GM12878 (cell line): Measurements from ENCODE around the gene RADIL. TPM values are rescaled to one million over a fixed set of nuclear protein-coding genes. Genes with fewer than 3 reads are reported as not detected.

Experiments used
- ATAC-seq: fragments of 200-7000 bp; cut with Tn5 transposase; 3 replicates; pipeline ENCODE4 v1.9.1; 2020; ENCODE audit warnings: mild to moderate bottlenecking, moderate library complexity
- BruUV-seq: library from RNA; stranded (reverse); fragments of 400-500 nt; replicated peaks from 2 replicates; lab custom pipeline; 2021; lab: Mats Ljungman, UMichigan
- CTCF ChIA-PET: fragments of 300-600 bp; sonication (Branson Sonifier 250); formaldehyde crosslinking; extraction: SDS; loops from one replicate; lab custom pipeline; 2021; ENCODE audit warnings: inconsistent platforms; lab: Yijun Ruan, JAX
- POLR2A ChIA-PET: fragments of 350-600 bp; formaldehyde crosslinking; extraction: SDS; loops from one replicate; lab custom pipeline; 2021; ENCODE audit warnings: inconsistent platforms; lab: Charles Lee
- RAD21 ChIA-PET: fragments of 300-600 bp; sonication (Branson Sonifier 250); formaldehyde crosslinking; loops from one replicate; lab custom pipeline; 2023; ENCODE audit warnings: antibody characterized with exemption; ENCODE audit not compliant: unreplicated experiment; lab: Charles Lee
- SMC1A ChIA-PET: fragments of 300-600 bp; sonication (Branson Sonifier 250); formaldehyde crosslinking; loops from one replicate; lab custom pipeline; 2023; ENCODE audit not compliant: unreplicated experiment, uncharacterized antibody; lab: Charles Lee
- DNase-seq: peaks from one replicate; pipeline ENCODE4 v3.0.0-alpha.2; 2011; ENCODE audit warnings: low read depth, low spot score
- FAIRE-seq: peaks from 3 replicates; lab custom pipeline; 2011; peaks lifted over from hg19 to GRCh38; lab: Jason Lieb, UNC
- H2AFZ ChIP-seq: 2 replicates; pipeline ENCODE4 v1.6.0; 2011; ENCODE audit warnings: low read depth, low read length, control low read depth; ENCODE audit not compliant: control insufficient read depth
- H3K27ac ChIP-seq: 2 replicates; pipeline ENCODE4 v1.5.1; 2011; ENCODE audit warnings: control low read depth; ENCODE audit not compliant: control insufficient read depth, insufficient read depth
- H3K27me3 ChIP-seq, 2 experiments: replicated peaks in 1 of 2; 2 replicates each; pipeline versions ENCODE4 v1.6.0 to v1.6.1; 2011; ENCODE audit warnings: low read length in 1 of 2; ENCODE audit not compliant: control insufficient read depth in 2 of 2, insufficient read depth in 2 of 2
- H3K36me3 ChIP-seq, 2 experiments: 2 replicates each; pipeline ENCODE4 v1.5.1; 2011; ENCODE audit warnings: low read length in 1 of 2; ENCODE audit not compliant: control insufficient read depth in 2 of 2, insufficient read depth in 2 of 2
- H3K4me1 ChIP-seq: 2 replicates; pipeline ENCODE4 v1.6.1; 2011; ENCODE audit warnings: mild to moderate bottlenecking, low read length, moderate library complexity, mixed read lengths; ENCODE audit not compliant: control insufficient read depth, insufficient read depth
- H3K4me2 ChIP-seq: 2 replicates; pipeline ENCODE4 v1.6.0; 2011; ENCODE audit warnings: control low read depth; ENCODE audit not compliant: control insufficient read depth, insufficient read depth
- H3K4me3 ChIP-seq: fragments of 200-600 bp; sonication (generic); 2 replicates; pipeline ENCODE4 v1.5.1; 2016
- H3K79me2 ChIP-seq: 2 replicates; pipeline ENCODE4 v1.6.0; 2011; ENCODE audit warnings: low read length; ENCODE audit not compliant: control insufficient read depth, insufficient read depth
- H3K9ac ChIP-seq: 2 replicates; pipeline ENCODE4 v1.8.0; 2011; ENCODE audit warnings: low read length, control low read depth, mixed read lengths; ENCODE audit not compliant: control insufficient read depth, insufficient read depth
- H3K9me3 ChIP-seq: replicated peaks from 3 replicates; pipeline ENCODE4 v1.5.1; 2011; ENCODE audit warnings: mild to moderate bottlenecking, low read length; ENCODE audit not compliant: control insufficient read depth, insufficient read depth
- H4K20me1 ChIP-seq: 2 replicates; pipeline ENCODE4 v1.6.0; 2011; ENCODE audit not compliant: control insufficient read depth, insufficient read depth
- CHD1 ChIP-seq: IDR thresholded peaks from 2 replicates; pipeline ENCODE4 v1.6.1; 2012; ENCODE audit warnings: low read depth, low read length, improper control_type of control experiment
- CREB1 ChIP-seq: IDR thresholded peaks from 2 replicates; pipeline ENCODE4 v1.6.1; 2012; ENCODE audit warnings: low read depth, mild to moderate bottlenecking, inconsistent platforms
- NRF1 ChIP-seq: conservative IDR thresholded peaks from 2 replicates; pipeline ENCODE4 v1.6.1; 2011; ENCODE audit warnings: mild to moderate bottlenecking, low read depth, low read length, improper control_type of control experiment
- ZNF274 ChIP-seq: IDR thresholded peaks from one replicate; pipeline ENCODE4 v1.8.0; 2011; ENCODE audit not compliant: insufficient read length, insufficient read depth
- WGBS: methylation state at CpG from one replicate; pipeline ENCODE4 v1.1.6; 2016; ENCODE audit warnings: low lambda C conversion rate; ENCODE audit not compliant: insufficient replicate concordance, insufficient coverage; ENCODE audit errors: missing lambda C conversion rate; 5-methylcytosine and 5-hydroxymethylcytosine counted together
- in situ Hi-C: fragments of 300-500 bp; cut with MboI; formaldehyde crosslinking; loops from 9 replicates; pipeline ENCODE4 v1.14.3; 2018; ENCODE audit warnings: mixed read lengths
- intact Hi-C: fragments of 100-400 bp; cut with micrococcal nuclease; formaldehyde crosslinking; loops from one replicate; pipeline ENCODE4 v1.14.2; 2022; ENCODE audit not compliant: unreplicated experiment
- polyA plus RNA-seq, 11 experiments: library from polyadenylated mRNA; depleted of rRNA in 4 of 11; unstranded in 6 of 11; stranded (reverse) in 5 of 11; fragments of >200 nt; fragmentation: Nextera tagmentation in 4 of 11; fragmentation: Illumina TruSeq in 1 of 11; extraction: Ambion mirVana in 4 of 11; extraction: Trizol in 1 of 11; gene quantifications; 1 replicate in 1 of 11; 2 replicates in 10 of 11; pipeline versions ENCODE4 v1.2.1 to v1.2.3, GENCODE V29; 2011 to 2016; ENCODE audit warnings: inconsistent platforms in 2 of 11, missing spikeins in 2 of 11, low read depth in 1 of 11
- total RNA-seq, 4 experiments: library from RNA; depleted of rRNA in 3 of 4; stranded (reverse); fragments of >200 nt in 3 of 4; fragmentation: Illumina TruSeq in 1 of 4; extraction: Trizol in 1 of 4; gene quantifications; 2 replicates each; pipeline versions ENCODE4 v1.2.1 to v1.2.3, GENCODE V29; 2013 to 2021
- TF ChIP-seq, protein P1 (sequence below): IDR thresholded peaks from 2 replicates; pipeline ENCODE4 v1.6.1; 2012; ENCODE audit warnings: improper control_type of control experiment, low read depth, low read length; ENCODE audit not compliant: insufficient replicate concordance
- TF ChIP-seq, protein P2 (sequence below): IDR thresholded peaks from 2 replicates; pipeline ENCODE4 v1.6.1; 2011; ENCODE audit warnings: mild to moderate bottlenecking, low read depth, low read length, moderate library complexity; ENCODE audit not compliant: insufficient replicate concordance

The RADIL gene
- total and polyA plus RNA-seq, 10 of the 15 experiments (the other 5 are each of a cell fraction or from before 2014, with no cell fraction given), result 0.05 to 0.06 TPM; not detected in 8

DNA sequence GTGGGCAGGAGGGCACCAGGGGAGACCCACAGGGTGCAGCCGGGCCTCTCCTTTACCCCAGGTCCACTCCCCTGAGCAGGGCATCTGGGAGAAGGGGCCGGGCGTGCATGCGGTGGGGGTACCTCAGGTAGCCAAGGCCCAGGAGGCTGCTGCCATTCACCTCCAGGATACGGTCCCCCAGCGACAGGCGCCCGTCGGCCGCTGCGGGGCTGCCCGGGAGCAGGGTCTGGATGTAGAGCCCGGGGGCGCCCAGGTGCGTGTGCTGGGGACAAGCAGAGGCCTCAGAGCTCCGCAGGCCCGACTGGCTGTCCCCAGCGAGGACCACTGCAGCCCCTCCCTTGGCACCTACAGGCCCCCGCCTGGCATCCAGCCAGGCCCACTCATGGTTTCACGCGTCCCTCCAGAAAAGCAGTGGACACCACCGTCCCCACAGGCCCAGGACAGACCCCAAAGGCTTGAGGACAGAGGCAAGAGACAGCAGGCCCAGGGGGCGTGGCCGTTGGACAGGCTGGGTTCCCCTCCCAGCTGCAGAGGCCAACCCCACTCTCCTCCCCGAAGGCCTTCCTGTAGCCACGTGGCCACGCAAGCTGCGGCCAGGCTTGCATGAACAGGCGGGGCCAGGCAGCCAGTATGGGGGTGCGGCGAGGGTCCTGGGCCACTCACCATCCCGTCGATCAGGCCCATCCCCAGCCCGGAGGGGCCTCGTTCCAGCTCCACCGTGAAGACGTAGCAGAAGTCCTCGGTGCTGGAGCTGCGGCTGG lies 83.8 kb downstream of the RADIL start (continued):
- TF ChIP-seq, protein P1, sequence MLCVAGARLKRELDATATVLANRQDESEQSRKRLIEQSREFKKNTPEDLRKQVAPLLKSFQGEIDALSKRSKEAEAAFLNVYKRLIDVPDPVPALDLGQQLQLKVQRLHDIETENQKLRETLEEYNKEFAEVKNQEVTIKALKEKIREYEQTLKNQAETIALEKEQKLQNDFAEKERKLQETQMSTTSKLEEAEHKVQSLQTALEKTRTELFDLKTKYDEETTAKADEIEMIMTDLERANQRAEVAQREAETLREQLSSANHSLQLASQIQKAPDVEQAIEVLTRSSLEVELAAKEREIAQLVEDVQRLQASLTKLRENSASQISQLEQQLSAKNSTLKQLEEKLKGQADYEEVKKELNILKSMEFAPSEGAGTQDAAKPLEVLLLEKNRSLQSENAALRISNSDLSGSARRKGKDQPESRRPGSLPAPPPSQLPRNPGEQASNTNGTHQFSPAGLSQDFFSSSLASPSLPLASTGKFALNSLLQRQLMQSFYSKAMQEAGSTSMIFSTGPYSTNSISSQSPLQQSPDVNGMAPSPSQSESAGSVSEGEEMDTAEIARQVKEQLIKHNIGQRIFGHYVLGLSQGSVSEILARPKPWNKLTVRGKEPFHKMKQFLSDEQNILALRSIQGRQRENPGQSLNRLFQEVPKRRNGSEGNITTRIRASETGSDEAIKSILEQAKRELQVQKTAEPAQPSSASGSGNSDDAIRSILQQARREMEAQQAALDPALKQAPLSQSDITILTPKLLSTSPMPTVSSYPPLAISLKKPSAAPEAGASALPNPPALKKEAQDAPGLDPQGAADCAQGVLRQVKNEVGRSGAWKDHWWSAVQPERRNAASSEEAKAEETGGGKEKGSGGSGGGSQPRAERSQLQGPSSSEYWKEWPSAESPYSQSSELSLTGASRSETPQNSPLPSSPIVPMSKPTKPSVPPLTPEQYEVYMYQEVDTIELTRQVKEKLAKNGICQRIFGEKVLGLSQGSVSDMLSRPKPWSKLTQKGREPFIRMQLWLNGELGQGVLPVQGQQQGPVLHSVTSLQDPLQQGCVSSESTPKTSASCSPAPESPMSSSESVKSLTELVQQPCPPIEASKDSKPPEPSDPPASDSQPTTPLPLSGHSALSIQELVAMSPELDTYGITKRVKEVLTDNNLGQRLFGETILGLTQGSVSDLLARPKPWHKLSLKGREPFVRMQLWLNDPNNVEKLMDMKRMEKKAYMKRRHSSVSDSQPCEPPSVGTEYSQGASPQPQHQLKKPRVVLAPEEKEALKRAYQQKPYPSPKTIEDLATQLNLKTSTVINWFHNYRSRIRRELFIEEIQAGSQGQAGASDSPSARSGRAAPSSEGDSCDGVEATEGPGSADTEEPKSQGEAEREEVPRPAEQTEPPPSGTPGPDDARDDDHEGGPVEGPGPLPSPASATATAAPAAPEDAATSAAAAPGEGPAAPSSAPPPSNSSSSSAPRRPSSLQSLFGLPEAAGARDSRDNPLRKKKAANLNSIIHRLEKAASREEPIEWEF, result no peak
- no peak for TF ChIP-seq ZNF274

DNA sequence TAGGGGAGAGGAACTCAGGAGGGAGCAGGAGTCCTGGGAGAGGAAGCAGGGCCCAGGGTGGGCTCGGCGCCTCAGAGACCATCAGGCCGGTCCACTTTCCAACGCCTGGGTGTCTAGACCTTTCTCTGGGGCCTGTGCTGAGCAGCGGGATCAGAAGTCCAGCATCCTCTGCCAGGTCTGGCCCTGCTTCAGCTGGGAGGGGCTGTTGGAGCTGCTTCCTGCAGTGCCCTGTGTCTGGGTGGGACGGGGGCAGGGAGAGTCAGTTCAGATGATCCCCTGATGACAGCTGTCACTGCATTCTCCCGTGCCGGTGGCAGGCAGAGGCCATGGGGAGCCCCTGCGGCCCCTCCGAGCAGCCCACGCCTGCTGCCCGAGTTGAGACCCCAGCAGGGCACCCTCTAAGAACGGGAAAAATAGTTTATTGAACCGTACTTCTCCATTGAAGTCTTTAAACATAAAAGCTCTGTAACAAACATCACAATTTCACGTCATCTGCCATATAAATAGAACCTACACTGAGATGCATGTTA lies 84.7 kb downstream of the RADIL start:
- ChIA-PET CTCF (interaction anchor here (1.3 to 5.2 kb wide), 4 partner anchors 13 to 376 kb away, joined by 3 to 30 read pairs (median 6); no protein-coding TSS in a partner anchor), POLR2A (no interaction called here), SMC1A (no interaction called here), RAD21 (interaction anchor here (1.3 to 1.9 kb wide), 5 partner anchors 20 to 288 kb away, joined by 3 to 10 read pairs (median 4); no protein-coding TSS in a partner anchor)
- Histone ChIP-seq H4K20me1 (no peaks in the 10 kb centered on the region), H3K4me3 (no peak overlapping the region), H3K4me1 (no peaks in the 10 kb centered on the region), H3K79me2 (no peaks in the 10 kb centered on the region), H3K27ac (no peak overlapping the region), H3K9me3 (no peaks in the 10 kb centered on the region), H3K9ac (no peak overlapping the region), H2AFZ (no peak overlapping the region), H3K4me2 (no peak overlapping the region), H3K27me3 (no peaks in the 10 kb centered on the region), H3K36me3 (no peaks in the 10 kb centered on the region)
- intact Hi-C loops, result loop anchor here (1.0 to 10.0 kb wide), 2 partner anchors 176 to 287 kb away; no protein-coding TSS in a partner anchor
- DNase-seq (no peak), FAIRE-seq (no peak), ATAC-seq (peak; percentile 7; the same call in 2 of the 3 replicates)
- BruUV-seq, result no TSS peak
- in situ Hi-C loops, result loop anchor here (5.0 kb wide), 1 partner anchor 284 kb away; no protein-coding TSS in a partner anchor
- WGBS, result 53% methylated on average over 15 of the region's 15 CpGs
- TF ChIP-seq CHD1, result no peak
- TF ChIP-seq, protein P1, result no peak
- TF ChIP-seq CREB1, result no peak
- TF ChIP-seq, protein P2, sequence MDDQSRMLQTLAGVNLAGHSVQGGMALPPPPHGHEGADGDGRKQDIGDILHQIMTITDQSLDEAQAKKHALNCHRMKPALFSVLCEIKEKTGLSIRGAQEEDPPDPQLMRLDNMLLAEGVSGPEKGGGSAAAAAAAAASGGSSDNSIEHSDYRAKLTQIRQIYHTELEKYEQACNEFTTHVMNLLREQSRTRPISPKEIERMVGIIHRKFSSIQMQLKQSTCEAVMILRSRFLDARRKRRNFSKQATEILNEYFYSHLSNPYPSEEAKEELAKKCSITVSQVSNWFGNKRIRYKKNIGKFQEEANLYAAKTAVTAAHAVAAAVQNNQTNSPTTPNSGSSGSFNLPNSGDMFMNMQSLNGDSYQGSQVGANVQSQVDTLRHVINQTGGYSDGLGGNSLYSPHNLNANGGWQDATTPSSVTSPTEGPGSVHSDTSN, result no peak
- no peak for TF ChIP-seq NRF1
